ENCODE results near the gene PPIA.

The PPIA gene

DNA sequence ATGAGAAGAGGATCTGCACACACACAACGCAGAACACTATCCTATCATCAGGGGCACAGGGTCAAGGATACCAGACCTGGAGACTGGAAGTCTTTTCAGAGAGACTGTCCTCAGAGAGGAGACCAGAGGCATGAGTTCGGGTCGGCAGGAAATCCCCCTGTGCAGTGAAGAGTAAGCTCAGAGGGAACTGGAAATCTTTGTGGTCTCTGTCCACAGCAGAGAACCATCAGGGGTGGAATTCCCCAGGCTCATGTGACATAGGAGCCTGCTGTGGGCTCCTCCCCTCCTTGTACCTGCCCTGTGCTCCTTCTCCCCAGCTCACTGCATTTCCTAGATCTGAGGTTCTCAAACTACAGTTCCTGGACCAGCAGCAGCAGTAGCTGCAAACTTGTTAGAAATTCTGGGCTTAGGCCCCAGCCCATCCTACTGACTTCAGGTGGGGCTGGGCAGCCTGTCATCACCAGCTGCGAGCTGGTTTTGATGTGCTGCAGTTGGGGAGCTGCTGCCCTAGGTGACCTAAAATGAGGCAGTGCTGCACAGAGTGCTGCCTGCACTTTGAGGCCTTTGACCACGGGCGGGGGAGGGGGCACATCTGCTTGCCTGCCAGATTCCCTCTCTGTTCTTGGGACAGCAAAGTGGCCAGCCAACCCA, 45.4 kb upstream of the PPIA start:
- H3K4me3 ChIP-seq (replicated peaks; ENCODE audit: low read depth, low read length) = peak overlapping the region; percentile 94
- peak; percentile 76 for DNase-seq (ENCODE audit: extremely low read depth, insufficient read length)
- no peak for TF ChIP-seq CTCF (IDR thresholded peaks at IDR 0.05; ENCODE audit: insufficient read depth, low read length, poor library complexity, severe bottlenecking)

DNA sequence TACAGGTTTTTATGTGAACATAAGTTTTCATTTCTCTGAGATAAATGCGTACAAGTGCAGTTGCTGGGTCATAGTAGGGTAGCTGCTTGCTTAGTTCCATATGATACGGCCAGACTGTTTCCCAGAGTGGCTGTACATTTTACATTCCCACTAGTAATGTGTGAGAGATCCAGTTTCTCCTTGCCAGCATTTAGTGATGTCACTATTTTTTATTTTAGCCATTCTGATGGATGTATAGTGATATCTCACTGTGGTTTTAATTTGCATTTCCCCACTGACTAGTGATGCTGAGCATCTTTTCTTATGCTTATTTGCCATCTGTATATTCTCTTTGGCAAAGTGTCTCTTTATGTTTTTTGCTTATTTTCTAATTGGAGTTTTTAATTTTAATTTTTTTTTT, 43.7 kb upstream of the PPIA start:
- Histone ChIP-seq H3K36me3 (ENCODE audit: control insufficient read depth, insufficient read depth, low read length) (peaks cover 23% of the 10 kb centered on the region), H3K4me3 (replicated peaks; ENCODE audit: low read depth, low read length) (no peak overlapping the region), H3K27me3 (replicated peaks; ENCODE audit: control insufficient read depth, insufficient read depth, low read length) (no peaks in the 10 kb centered on the region)
- no peak for DNase-seq (ENCODE audit: extremely low read depth, insufficient read length)
- TF ChIP-seq CTCF (IDR thresholded peaks at IDR 0.05; ENCODE audit: insufficient read depth, low read length, poor library complexity, severe bottlenecking) = no peak

More for the DNA sequence above, 45.4 kb upstream of the PPIA start:
- Histone ChIP-seq H3K36me3 (ENCODE audit: control insufficient read depth, insufficient read depth, low read length) (peaks cover 8% of the 10 kb centered on the region), H3K27me3 (replicated peaks; ENCODE audit: control insufficient read depth, insufficient read depth, low read length) (no peaks in the 10 kb centered on the region)

- TF ChIP-seq CTCF (IDR thresholded peaks at IDR 0.05; ENCODE audit: insufficient read depth, low read length, poor library complexity, severe bottlenecking) = no peak
- Histone ChIP-seq H3K27me3 (replicated peaks; ENCODE audit: control insufficient read depth, insufficient read depth, low read length) (no peaks in the 10 kb centered on the region), H3K36me3 (ENCODE audit: control insufficient read depth, insufficient read depth, low read length) (peaks cover 35% of the 10 kb centered on the region), H3K4me3 (replicated peaks; ENCODE audit: low read depth, low read length) (no peak overlapping the region)
- DNase-seq (ENCODE audit: extremely low read depth, insufficient read length) = no peak
Observed at GRCh38 chr7:44754802-44755697, 41.4 kb upstream of the PPIA start.

- TF ChIP-seq CTCF (IDR thresholded peaks at IDR 0.05; ENCODE audit: insufficient read depth, low read length, poor library complexity, severe bottlenecking) = no peak
- no peak for DNase-seq (ENCODE audit: extremely low read depth, insufficient read length)
- Histone ChIP-seq H3K36me3 (ENCODE audit: control insufficient read depth, insufficient read depth, low read length) (peaks cover 43% of the 10 kb centered on the region), H3K4me3 (replicated peaks; ENCODE audit: low read depth, low read length) (no peak overlapping the region), H3K27me3 (replicated peaks; ENCODE audit: control insufficient read depth, insufficient read depth, low read length) (no peaks in the 10 kb centered on the region)
Observed at GRCh38 chr7:44755698-44756627, 40.5 kb upstream of the PPIA start.

DNA sequence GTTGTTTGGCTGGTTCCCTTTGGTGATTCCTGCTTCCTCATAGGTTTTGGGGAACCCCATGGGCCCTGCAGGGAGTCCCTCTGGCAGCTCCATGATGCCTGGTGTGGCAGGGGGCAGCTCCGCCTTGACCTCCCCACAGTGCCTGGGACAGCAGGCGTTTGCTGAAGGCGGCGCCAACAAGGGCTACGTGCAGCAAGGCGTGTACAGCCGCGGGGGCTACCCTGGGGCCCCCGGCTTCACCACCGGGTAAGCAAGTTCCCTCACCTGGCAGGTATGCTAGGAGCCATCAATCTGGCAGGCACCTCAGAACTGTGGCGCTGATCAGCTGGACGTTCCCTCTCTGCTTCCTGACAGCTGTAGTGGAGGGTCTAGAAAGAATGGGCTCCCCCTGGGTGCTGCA, 39.6 kb upstream of the PPIA start:
- no peak overlapping the region for H3K4me3 ChIP-seq (replicated peaks; ENCODE audit: low read depth, low read length)
- DNase-seq (ENCODE audit: extremely low read depth, insufficient read length) = no peak
- TF ChIP-seq CTCF (IDR thresholded peaks at IDR 0.05; ENCODE audit: insufficient read depth, low read length, poor library complexity, severe bottlenecking) = no peak
- peaks cover 49% of the 10 kb centered on the region for H3K36me3 ChIP-seq (ENCODE audit: control insufficient read depth, insufficient read depth, low read length)
- H3K27me3 ChIP-seq (replicated peaks; ENCODE audit: control insufficient read depth, insufficient read depth, low read length) = no peaks in the 10 kb centered on the region
